WTC11 (cell line): ENCODE data around the gene LASP1NB.

ENCODE experiments used
- ATF2 ChIP-seq: sonication (generic); formaldehyde crosslinking; IDR thresholded peaks from 2 replicates; pipeline ENCODE4 v1.8.1; 2022; ENCODE audit warnings: low read depth, missing genetic modification reagents, borderline replicate concordance
- CTCF ChIP-seq: fragments of 200-600 bp; IDR thresholded peaks from 2 replicates; pipeline ENCODE4 v1.8.0; 2022; ENCODE audit warnings: antibody characterized with exemption
- E2F4 ChIP-seq: sonication (generic); formaldehyde crosslinking; IDR thresholded peaks from 2 replicates; pipeline ENCODE4 v1.8.1; 2022; ENCODE audit warnings: low read depth, mild to moderate bottlenecking, moderate library complexity, missing genetic modification reagents, borderline replicate concordance
- E2F5 ChIP-seq: sonication (generic); formaldehyde crosslinking; IDR thresholded peaks from 2 replicates; pipeline ENCODE4 v1.8.1; 2022; ENCODE audit warnings: mild to moderate bottlenecking, moderate library complexity, missing genetic modification reagents
- FOXK1 ChIP-seq: sonication (generic); formaldehyde crosslinking; IDR thresholded peaks from 2 replicates; pipeline ENCODE4 v1.8.0; 2022; ENCODE audit warnings: mild to moderate bottlenecking, moderate library complexity, missing genetic modification reagents
- FOXP4 ChIP-seq: sonication (generic); formaldehyde crosslinking; IDR thresholded peaks from 2 replicates; pipeline ENCODE4 v1.8.0; 2022; ENCODE audit warnings: mild to moderate bottlenecking, missing genetic modification reagents
- MAX ChIP-seq: sonication (generic); formaldehyde crosslinking; IDR thresholded peaks from 2 replicates; pipeline ENCODE4 v1.8.0; 2022; ENCODE audit warnings: mild to moderate bottlenecking, missing genetic modification reagents
- MXD4 ChIP-seq: fragments of 250-450 bp; sonication (Bioruptor Pico); IDR thresholded peaks from 2 replicates; pipeline ENCODE4 v1.8.0; 2021; ENCODE audit warnings: mild to moderate bottlenecking, moderate library complexity, borderline replicate concordance
- NR3C1 ChIP-seq: sonication (generic); formaldehyde crosslinking; conservative IDR thresholded peaks from 2 replicates; pipeline ENCODE4 v1.8.1; 2023; ENCODE audit warnings: low read depth, mild to moderate bottlenecking, missing genetic modification reagents
- TCF7 ChIP-seq: sonication (generic); formaldehyde crosslinking; IDR thresholded peaks from 2 replicates; pipeline ENCODE4 v1.8.0; 2022; ENCODE audit warnings: mild to moderate bottlenecking, low read depth, missing genetic modification reagents, moderate library complexity
- TEAD1 ChIP-seq: sonication (generic); formaldehyde crosslinking; IDR thresholded peaks from 2 replicates; pipeline ENCODE4 v1.8.0; 2022; ENCODE audit warnings: mild to moderate bottlenecking, missing genetic modification reagents
- USF2 ChIP-seq: sonication (generic); formaldehyde crosslinking; IDR thresholded peaks from 2 replicates; pipeline ENCODE4 v1.8.1; 2023; ENCODE audit warnings: mild to moderate bottlenecking, missing genetic modification reagents, moderate library complexity
- ZBTB21 ChIP-seq: sonication (generic); formaldehyde crosslinking; IDR thresholded peaks from 2 replicates; pipeline ENCODE4 v1.8.1; 2023; ENCODE audit warnings: mild to moderate bottlenecking, missing genetic modification reagents, borderline replicate concordance
- ZNF263 ChIP-seq: sonication (generic); formaldehyde crosslinking; IDR thresholded peaks from 2 replicates; pipeline ENCODE4 v1.8.1; 2022; ENCODE audit warnings: low read depth, mild to moderate bottlenecking, moderate library complexity, missing genetic modification reagents

- no peak for TF ChIP-seq ZBTB21
- no peak for TF ChIP-seq ATF2 (CRISPR knock-in tag)
- no peak for TF ChIP-seq MAX
- TF ChIP-seq CTCF: no peak
- no peak for TF ChIP-seq MXD4
- TF ChIP-seq FOXP4: no peak
- no peak for TF ChIP-seq USF2 (CRISPR knock-in tag)
- no peak for TF ChIP-seq E2F4 (CRISPR knock-in tag)
- TF ChIP-seq ZNF263 (CRISPR knock-in tag): no peak
- no peak for TF ChIP-seq E2F5
- TF ChIP-seq NR3C1: no peak
- no peak for TF ChIP-seq FOXK1 (CRISPR knock-in tag)
- no peak for TF ChIP-seq TEAD1
- no peak for TF ChIP-seq TCF7 (CRISPR knock-in tag)
Observed at GRCh38 chr17:38897176-38897575, 28.2 kb upstream of the LASP1NB start.
